H9 (cell line): Measurements from ENCODE around the gene ABHD12. TPM values are rescaled to one million over a fixed set of nuclear protein-coding genes. Genes with fewer than 3 reads are reported as not detected.

Experiments used
- DNase-seq: peaks from one replicate; pipeline ENCODE4 v3.0.0-alpha.2; 2017
- H2AFZ ChIP-seq: one replicate; pipeline ENCODE4 v1.6.1; 2013; ENCODE audit warnings: mild to moderate bottlenecking, low read length, control low read depth, moderate library complexity
- H2AK5ac ChIP-seq: 2 replicates; pipeline ENCODE4 v1.6.1; 2013; ENCODE audit warnings: low read length, control low read depth, mixed read lengths; ENCODE audit not compliant: insufficient read length
- H2BK120ac ChIP-seq: one replicate; pipeline ENCODE4 v1.6.1; 2013; ENCODE audit warnings: low read depth, mild to moderate bottlenecking, low read length, control low read depth, inconsistent platforms; ENCODE audit not compliant: poor library complexity, severe bottlenecking
- H2BK12ac ChIP-seq: 2 replicates; pipeline ENCODE4 v1.6.1; 2013; ENCODE audit warnings: low read length, control low read depth, mixed read lengths, low read depth; ENCODE audit not compliant: insufficient read length
- H2BK15ac ChIP-seq: 2 replicates; pipeline ENCODE4 v1.6.1; 2013; ENCODE audit warnings: low read depth, low read length, control low read depth
- H2BK20ac ChIP-seq: one replicate; pipeline ENCODE4 v1.6.1; 2013; ENCODE audit warnings: low read depth, mild to moderate bottlenecking, low read length, control low read depth, inconsistent platforms; ENCODE audit not compliant: poor library complexity, severe bottlenecking
- H2BK5ac ChIP-seq: 2 replicates; pipeline ENCODE4 v1.6.1; 2013; ENCODE audit warnings: low read length, control low read depth, mixed read lengths; ENCODE audit not compliant: insufficient read length
- H3K14ac ChIP-seq: 2 replicates; pipeline ENCODE4 v1.6.1; 2013; ENCODE audit warnings: low read length, control low read depth; ENCODE audit not compliant: insufficient read depth
- H3K18ac ChIP-seq: 2 replicates; pipeline ENCODE4 v1.6.1; 2013; ENCODE audit warnings: low read depth, mild to moderate bottlenecking, mixed read lengths, low read length, control low read depth; ENCODE audit not compliant: insufficient read length
- H3K23ac ChIP-seq: 2 replicates; pipeline ENCODE4 v1.6.1; 2013; ENCODE audit warnings: low read length, control low read depth, mixed read lengths, low read depth; ENCODE audit not compliant: insufficient read length
- H3K23me2 ChIP-seq: 2 replicates; pipeline ENCODE4 v1.6.1; 2013; ENCODE audit warnings: low read depth, mild to moderate bottlenecking, mixed read lengths, low read length, control low read depth; ENCODE audit not compliant: insufficient read length, poor library complexity, severe bottlenecking
- H3K27ac ChIP-seq: 2 replicates; pipeline ENCODE4 v1.5.1; 2013; ENCODE audit warnings: low read length, control low read depth, mixed read lengths, low read depth; ENCODE audit not compliant: insufficient read length
- H3K27me3 ChIP-seq: 2 replicates; pipeline ENCODE4 v1.6.1; 2013; ENCODE audit warnings: low read length, control low read depth, inconsistent platforms; ENCODE audit not compliant: insufficient read depth
- H3K4ac ChIP-seq: 2 replicates; pipeline ENCODE4 v1.6.1; 2013; ENCODE audit warnings: low read depth, mild to moderate bottlenecking, control low read depth, inconsistent platforms, low read length, moderate library complexity
- H3K4me1 ChIP-seq: 2 replicates; pipeline ENCODE4 v1.6.1; 2013; ENCODE audit warnings: low read length, control low read depth, inconsistent platforms; ENCODE audit not compliant: insufficient read depth
- H3K4me2 ChIP-seq: 2 replicates; pipeline ENCODE4 v1.6.1; 2013; ENCODE audit warnings: low read length, control low read depth, mixed read lengths; ENCODE audit not compliant: insufficient read length, insufficient read depth
- H3K56ac ChIP-seq: 2 replicates; pipeline ENCODE4 v1.6.1; 2013; ENCODE audit warnings: low read depth, mild to moderate bottlenecking, mixed read lengths, low read length, control low read depth; ENCODE audit not compliant: insufficient read length
- H3K79me1 ChIP-seq: 2 replicates; pipeline ENCODE4 v1.6.1; 2013; ENCODE audit warnings: low read depth, mild to moderate bottlenecking, moderate library complexity, low read length, control low read depth, inconsistent platforms; ENCODE audit not compliant: insufficient read depth, poor library complexity, severe bottlenecking
- H3K79me2 ChIP-seq: 2 replicates; pipeline ENCODE4 v1.6.1; 2013; ENCODE audit warnings: low read length, control low read depth, inconsistent platforms; ENCODE audit not compliant: insufficient read depth
- H3K9ac ChIP-seq: 2 replicates; pipeline ENCODE4 v1.6.1; 2013; ENCODE audit warnings: low read length, control low read depth, mixed read lengths; ENCODE audit not compliant: insufficient read length; ENCODE audit errors: extremely low read depth
- H3K9me3 ChIP-seq: one replicate; pipeline ENCODE4 v1.6.1; 2013; ENCODE audit warnings: low read depth, low read length, inconsistent platforms; ENCODE audit not compliant: control insufficient read depth
- H3T11ph ChIP-seq: one replicate; pipeline ENCODE4 v1.6.1; 2013; ENCODE audit warnings: mild to moderate bottlenecking, low read length, control low read depth, inconsistent platforms
- H4K20me1 ChIP-seq: one replicate; pipeline ENCODE4 v1.6.1; 2013; ENCODE audit not compliant: control insufficient read depth, insufficient read length, insufficient read depth
- H4K5ac ChIP-seq: 2 replicates; pipeline ENCODE4 v1.6.1; 2013; ENCODE audit warnings: low read depth, mild to moderate bottlenecking, mixed read lengths, low read length, control low read depth; ENCODE audit not compliant: insufficient read length
- H4K8ac ChIP-seq: replicated peaks from 2 replicates; pipeline ENCODE4 v1.6.1; 2013; ENCODE audit warnings: low read length, control low read depth, mixed read lengths, low read depth; ENCODE audit not compliant: insufficient read length
- H4K91ac ChIP-seq: 2 replicates; pipeline ENCODE4 v1.6.1; 2013; ENCODE audit warnings: low read depth, mild to moderate bottlenecking, moderate library complexity, mixed read lengths, low read length, control low read depth; ENCODE audit not compliant: insufficient read length
- H3K27ac Mint-ChIP-seq, 3 experiments: 2 replicates in 2 of 3; 3 replicates in 1 of 3; pipeline ENCODE4 v1.8.0; 2020 to 2021; ENCODE audit warnings: mixed read lengths in 3 of 3, mild to moderate bottlenecking in 1 of 3, moderate library complexity in 1 of 3
- H3K27me3 Mint-ChIP-seq: 2 replicates; pipeline ENCODE4 v1.8.0; 2021; ENCODE audit warnings: low read depth, mild to moderate bottlenecking, moderate library complexity, mixed read lengths
- H3K36me3 Mint-ChIP-seq, 3 experiments: 2 replicates in 2 of 3; 3 replicates in 1 of 3; pipeline ENCODE4 v1.8.0; 2020 to 2021; ENCODE audit warnings: low read depth in 3 of 3, mixed read lengths in 3 of 3; ENCODE audit not compliant: insufficient read depth in 1 of 3
- H3K4me1 Mint-ChIP-seq, 2 experiments: 2 replicates each; pipeline ENCODE4 v1.8.0; 2020; ENCODE audit warnings: mixed read lengths in 2 of 2
- H3K4me3 Mint-ChIP-seq, 2 experiments: 2 replicates in 1 of 2; 3 replicates in 1 of 2; pipeline ENCODE4 v1.8.0; 2020 to 2021; ENCODE audit warnings: mild to moderate bottlenecking in 2 of 2, mixed read lengths in 2 of 2, moderate library complexity in 1 of 2
- H3K9me3 Mint-ChIP-seq, 2 experiments: 2 replicates in 1 of 2; 3 replicates in 1 of 2; pipeline ENCODE4 v1.8.0; 2020; ENCODE audit warnings: mild to moderate bottlenecking in 2 of 2, mixed read lengths in 2 of 2, moderate library complexity in 1 of 2
- CTCF ChIP-seq: fragments of 200-600 bp; sonication (generic); conservative IDR thresholded peaks from 3 replicates; pipeline ENCODE4 v1.8.0; 2021; ENCODE audit warnings: antibody characterized with exemption, mild to moderate bottlenecking
- WGBS: extraction: QIAGEN DNeasy Blood & Tissue Kit; methylation state at CpG from one replicate; pipeline ENCODE4 v1.1.7; 2013; ENCODE audit warnings: missing lambda C conversion rate, low lambda C conversion rate, mixed read lengths; ENCODE audit not compliant: insufficient read length; ENCODE audit errors: extremely low coverage; 5-methylcytosine and 5-hydroxymethylcytosine counted together
- total RNA-seq: library from RNA; stranded (reverse); gene quantifications from 2 replicates; pipeline ENCODE4 v1.2.1, GENCODE V29; 2021

Gene ABHD12
- total RNA-seq, 1 experiment from 2014 or later, result 54.4 TPM

- Mint-ChIP-seq H3K27ac (no peak overlapping the region), H3K4me1 (peaks cover 0 to 10% of the 10 kb centered on the region in 2 experiments; a peak in 1 of 4 replicates), H3K9me3 (peaks cover 17 to 19% of the 10 kb centered on the region in 2 experiments; a peak in 4 of 5 replicates), H3K27me3 (no peaks in the 10 kb centered on the region), H3K4me3 (no peak overlapping the region), H3K36me3 (peaks cover 44 to 51% (median 47%) of the 10 kb centered on the region in 3 experiments)
- Histone ChIP-seq H2BK12ac (no peak overlapping the region), H3K9me3 (no peaks in the 10 kb centered on the region), H3K27me3 (no peaks in the 10 kb centered on the region), H2BK15ac (no peak overlapping the region), H3K4me2 (no peak overlapping the region), H2AK5ac (no peak overlapping the region), H2AFZ (no peak overlapping the region), H2BK120ac (no peak overlapping the region), H3K56ac (no peak overlapping the region), H3K18ac (no peak overlapping the region), H3K4me1 (no peaks in the 10 kb centered on the region), H4K5ac (no peak overlapping the region), H3K4ac (no peak overlapping the region), H4K20me1 (no peaks in the 10 kb centered on the region), H3K79me1 (no peaks in the 10 kb centered on the region), H3K9ac (no peak overlapping the region), H2BK20ac (no peak overlapping the region), H3K27ac (no peak overlapping the region), H4K91ac (no peak overlapping the region), H3K23ac (no peak overlapping the region), H3K79me2 (peaks cover 3% of the 10 kb centered on the region; the same call in 1 of the 2 replicates), H3K23me2 (no peaks in the 10 kb centered on the region), H4K8ac (no peak overlapping the region), H2BK5ac (no peak overlapping the region), H3T11ph (no peak overlapping the region), H3K14ac (no peak overlapping the region)
- WGBS, result no CpG with 5 or more reads among the region's 4 CpGs
- no peak for TF ChIP-seq CTCF
- no peak for DNase-seq
Measured at GRCh38 chr20:25258828-25259227, 131.8 kb downstream of the ABHD12 start.
